Adipocyte (in vitro differentiated cells): Measurements from ENCODE around the gene E2F6.

Experiments
- DNase-seq: peaks from one replicate; pipeline ENCODE4 v3.0.0-alpha.2; 2015; ENCODE audit warnings: low read depth
- H3K27me3 ChIP-seq: replicated peaks from 2 replicates; pipeline ENCODE4 v1.7.0; 2013; ENCODE audit warnings: mild to moderate bottlenecking, low read length, moderate library complexity; ENCODE audit not compliant: control insufficient read depth, insufficient read depth
- H3K36me3 ChIP-seq: 2 replicates; pipeline ENCODE4 v1.7.0; 2013; ENCODE audit warnings: low read length, mild to moderate bottlenecking, moderate library complexity; ENCODE audit not compliant: control insufficient read depth, insufficient read depth, severe bottlenecking
- H3K4me1 ChIP-seq: 2 replicates; pipeline ENCODE4 v1.7.0; 2013; ENCODE audit warnings: mild to moderate bottlenecking, low read length, moderate library complexity; ENCODE audit not compliant: control insufficient read depth, insufficient read depth
- H3K4me3 ChIP-seq: 2 replicates; pipeline ENCODE4 v1.7.0; 2013; ENCODE audit warnings: mild to moderate bottlenecking, low read length, moderate library complexity
- H3K9ac ChIP-seq: 2 replicates; pipeline ENCODE4 v1.7.0; 2013; ENCODE audit warnings: mild to moderate bottlenecking, low read length, moderate library complexity
- H3K9me3 ChIP-seq: 2 replicates; pipeline ENCODE4 v1.7.0; 2013; ENCODE audit warnings: mild to moderate bottlenecking, low read length, moderate library complexity; ENCODE audit not compliant: control insufficient read depth

E2F6 gene, protein sequence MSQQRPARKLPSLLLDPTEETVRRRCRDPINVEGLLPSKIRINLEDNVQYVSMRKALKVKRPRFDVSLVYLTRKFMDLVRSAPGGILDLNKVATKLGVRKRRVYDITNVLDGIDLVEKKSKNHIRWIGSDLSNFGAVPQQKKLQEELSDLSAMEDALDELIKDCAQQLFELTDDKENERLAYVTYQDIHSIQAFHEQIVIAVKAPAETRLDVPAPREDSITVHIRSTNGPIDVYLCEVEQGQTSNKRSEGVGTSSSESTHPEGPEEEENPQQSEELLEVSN

DNA sequence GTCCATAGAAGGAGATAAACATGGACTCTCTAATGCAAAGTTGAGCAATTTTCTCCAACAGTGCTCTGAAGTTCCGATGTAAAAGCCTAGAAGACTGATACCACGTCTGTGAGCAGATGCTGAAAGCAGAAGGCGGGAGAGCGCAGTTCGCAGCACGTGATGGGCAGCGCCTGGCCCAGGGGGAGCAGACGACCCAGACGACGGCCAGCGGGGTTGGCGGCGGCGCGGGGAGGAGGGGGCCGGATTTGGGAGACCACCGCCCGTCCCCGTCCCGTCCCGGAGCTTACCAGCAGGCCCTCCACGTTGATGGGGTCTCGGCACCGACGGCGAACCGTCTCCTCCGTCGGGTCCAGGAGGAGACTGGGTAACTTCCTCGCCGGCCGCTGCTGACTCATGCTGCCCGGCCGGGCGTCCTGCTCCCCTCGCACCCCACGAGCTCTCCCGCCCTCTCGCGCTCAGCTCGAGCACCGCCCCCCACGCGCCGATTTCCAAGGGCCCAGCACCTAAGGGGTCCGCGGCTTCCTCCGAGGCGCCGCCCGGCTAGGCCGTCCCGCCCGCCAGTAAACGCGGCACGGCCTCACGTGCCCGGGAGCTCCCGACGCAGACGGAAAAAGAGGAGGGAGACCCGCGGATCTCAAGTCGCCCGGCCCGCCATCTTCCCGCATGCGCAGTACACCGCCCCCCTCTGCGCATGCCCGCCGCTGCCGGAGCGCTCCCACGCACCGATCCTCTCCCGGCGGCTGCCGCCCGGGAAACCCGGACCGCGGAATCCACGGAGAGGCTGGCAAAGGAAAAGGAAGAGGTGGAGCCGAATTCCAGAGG lies at the start of gene E2F6:
Gene E2F6, minus strand, starts transcription at position 677 of the 822 bp plus-strand sequence. Its CDS starts 282 bp downstream, at position 395.
- Histone ChIP-seq H3K4me1 (peaks cover 25% of the 10 kb centered on the region), H3K4me3 (peak within 1 kb of the TSS; percentile 94), H3K9me3 (no peaks in the 10 kb centered on the region), H3K36me3 (peaks cover 16% of the 10 kb centered on the region), H3K27me3 (no peaks in the 10 kb centered on the region), H3K9ac (peak within 1 kb of the TSS; percentile 87)
- peak; percentile 95 for DNase-seq

DNA sequence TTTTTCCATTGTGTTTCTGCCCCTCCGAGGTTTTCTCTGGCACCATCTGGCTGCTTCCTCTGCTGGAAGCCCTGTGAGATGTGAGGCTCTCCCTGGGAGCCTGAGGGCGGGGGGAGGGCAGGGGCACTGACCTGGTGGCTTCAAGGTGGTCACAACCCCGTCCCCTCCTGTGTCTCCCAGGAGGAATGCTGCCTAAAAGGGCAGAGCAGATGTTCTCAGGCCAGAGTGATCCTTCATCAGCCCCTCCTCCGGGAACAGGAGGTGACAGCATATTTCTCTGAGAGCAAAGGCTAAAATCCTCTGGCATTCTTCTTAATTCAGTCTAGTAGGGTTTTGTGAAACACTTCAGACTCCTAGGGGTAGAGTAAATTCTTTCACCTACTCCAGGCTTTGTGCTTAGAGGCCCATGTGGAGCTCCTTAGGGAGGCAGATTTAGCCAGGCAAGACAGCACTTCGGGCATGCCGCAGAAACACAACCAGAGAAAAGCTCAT lies 49.6 kb upstream of the E2F6 start:
- DNase-seq = no peak
- Histone ChIP-seq H3K36me3 (no peaks in the 10 kb centered on the region), H3K4me3 (no peak overlapping the region), H3K4me1 (no peaks in the 10 kb centered on the region), H3K27me3 (peaks cover 47% of the 10 kb centered on the region), H3K9ac (no peak overlapping the region), H3K9me3 (no peaks in the 10 kb centered on the region)

DNA sequence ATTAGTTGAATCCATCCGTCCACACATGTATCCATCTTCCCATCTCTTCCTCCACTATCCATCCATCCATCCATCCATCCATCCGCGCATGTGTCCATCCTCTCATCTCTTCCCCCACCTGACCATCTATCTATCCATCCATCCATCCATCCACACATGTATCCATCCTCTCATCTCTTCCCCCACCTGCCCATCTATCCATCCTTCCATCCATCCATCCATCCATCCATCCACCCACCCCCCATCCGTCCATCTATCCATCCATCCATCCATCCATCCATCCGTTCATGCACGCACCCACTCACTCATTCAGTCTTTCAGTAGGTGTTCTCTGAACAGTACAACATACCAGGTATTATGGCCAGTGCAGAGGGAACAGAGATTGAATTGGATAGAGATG lies 48.9 kb upstream of the E2F6 start:
- no peaks in the 10 kb centered on the region for H3K4me1 ChIP-seq
- no peak overlapping the region for H3K9ac ChIP-seq
- H3K4me3 ChIP-seq = no peak overlapping the region
- H3K9me3 ChIP-seq = no peaks in the 10 kb centered on the region
- no peaks in the 10 kb centered on the region for H3K36me3 ChIP-seq
- peaks cover 47% of the 10 kb centered on the region for H3K27me3 ChIP-seq
- no peak for DNase-seq

DNA sequence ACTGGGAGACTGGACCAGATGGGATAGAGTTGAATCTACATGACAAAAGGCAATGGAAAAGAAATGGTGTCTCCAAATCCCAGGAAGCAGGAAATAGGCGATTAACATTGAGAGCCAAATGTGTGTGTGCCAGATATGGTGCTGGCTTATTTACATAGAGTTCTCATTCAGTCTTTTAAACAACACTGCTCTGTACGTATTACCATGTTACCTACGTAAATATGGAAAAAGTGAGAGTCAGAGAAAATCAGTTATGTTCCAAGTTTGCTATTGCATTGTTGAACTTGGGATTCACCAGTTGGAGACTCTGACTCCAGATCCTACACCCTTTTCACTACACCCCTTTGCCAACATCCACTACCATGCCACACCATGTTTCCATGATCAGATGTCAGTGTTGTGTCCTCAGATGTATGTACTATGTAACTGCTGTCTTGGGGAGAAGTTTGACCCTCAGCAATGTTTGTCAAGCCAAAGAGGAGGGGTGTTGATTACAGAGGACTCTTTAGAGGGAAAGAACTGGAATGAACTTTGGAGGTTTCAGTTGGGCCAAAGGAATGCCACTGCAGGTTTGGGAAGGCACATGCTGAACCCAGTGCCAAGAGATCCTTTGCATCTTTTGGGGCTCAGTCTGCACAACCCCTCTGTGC lies 48.2 kb upstream of the E2F6 start:
- no peak for DNase-seq
- Histone ChIP-seq H3K36me3 (no peaks in the 10 kb centered on the region), H3K4me1 (no peaks in the 10 kb centered on the region), H3K4me3 (no peak overlapping the region), H3K9me3 (no peaks in the 10 kb centered on the region), H3K9ac (no peak overlapping the region), H3K27me3 (peaks cover 53% of the 10 kb centered on the region)

DNA sequence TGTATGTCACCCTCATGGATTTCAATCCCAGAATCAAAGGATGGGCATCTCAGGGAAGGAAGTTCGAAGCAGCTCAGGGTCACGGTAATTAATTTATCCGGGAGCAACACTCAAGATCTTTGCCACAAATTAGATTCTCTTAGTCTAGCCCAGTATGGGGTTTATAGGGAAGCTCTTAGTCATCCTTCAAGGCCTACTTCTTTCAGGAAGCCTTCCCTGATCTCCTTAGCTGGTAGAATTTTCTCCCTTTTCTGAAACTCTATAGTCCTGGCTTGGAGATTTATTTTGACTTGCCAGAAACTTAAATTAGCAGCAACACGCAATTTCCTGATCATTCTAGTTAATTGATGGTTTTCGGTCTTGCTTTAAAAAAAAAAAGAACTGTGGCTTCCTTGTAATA lies 47.4 kb upstream of the E2F6 start:
- Histone ChIP-seq H3K9me3 (no peaks in the 10 kb centered on the region), H3K27me3 (peaks cover 53% of the 10 kb centered on the region), H3K9ac (no peak overlapping the region), H3K4me1 (no peaks in the 10 kb centered on the region), H3K36me3 (no peaks in the 10 kb centered on the region), H3K4me3 (no peak overlapping the region)
- no peak for DNase-seq

DNA sequence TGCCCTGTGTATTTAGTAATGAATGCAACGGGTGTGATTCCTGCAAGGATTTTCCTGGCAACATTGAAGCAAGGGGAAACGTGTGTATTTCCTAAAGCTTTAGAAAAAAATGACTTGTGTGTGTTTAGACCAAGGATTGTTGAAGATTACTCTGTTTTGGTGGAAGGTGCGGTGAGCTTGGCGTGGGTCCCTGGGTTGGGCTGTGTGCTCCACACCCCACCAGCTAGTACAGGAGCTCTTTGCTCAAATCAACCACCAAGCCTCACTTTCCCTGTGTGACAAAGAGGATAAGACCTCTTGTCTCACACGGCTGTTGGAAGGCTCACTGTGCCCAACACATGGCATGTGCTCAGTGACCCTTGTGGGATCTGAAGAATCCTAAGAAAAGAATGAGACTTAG lies 46.5 kb upstream of the E2F6 start:
- DNase-seq = no peak
- H3K27me3 ChIP-seq = peaks cover 53% of the 10 kb centered on the region
- no peaks in the 10 kb centered on the region for H3K4me1 ChIP-seq

DNA sequence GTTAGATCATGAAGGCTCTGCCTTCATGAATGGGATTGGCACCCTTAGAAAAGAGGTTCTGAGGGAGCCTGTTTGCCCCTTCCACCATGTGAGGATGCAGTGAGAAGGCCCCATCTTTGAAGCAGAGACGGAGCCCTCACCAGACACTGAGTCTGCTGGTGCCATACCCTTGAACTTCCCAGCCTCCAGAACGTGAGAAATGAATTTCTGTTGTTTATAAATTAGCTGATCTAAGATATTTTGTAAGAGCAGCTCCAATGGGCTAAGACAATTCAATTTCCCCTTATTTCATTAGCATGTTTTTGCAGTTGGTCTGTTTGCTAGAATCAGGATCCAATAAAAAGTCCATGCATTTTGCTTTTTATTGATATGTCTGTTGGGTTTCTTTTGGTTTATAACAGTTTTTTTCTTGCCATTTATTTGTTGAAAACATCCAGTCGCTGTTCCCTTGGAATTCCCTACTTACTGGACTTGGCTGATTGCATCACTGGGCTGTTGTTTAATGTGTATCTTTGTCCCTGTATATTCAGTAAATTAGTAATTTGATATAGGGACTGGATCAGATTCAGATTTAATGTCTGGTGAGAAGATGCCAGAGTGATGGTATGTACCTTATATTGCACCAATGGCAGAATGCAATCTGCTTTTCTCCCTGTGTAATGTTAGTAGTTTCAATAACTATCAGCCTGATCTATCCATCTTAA lies 43.8 kb upstream of the E2F6 start:
- Histone ChIP-seq H3K4me3 (no peak overlapping the region), H3K4me1 (no peaks in the 10 kb centered on the region), H3K9ac (no peak overlapping the region), H3K9me3 (no peaks in the 10 kb centered on the region), H3K36me3 (no peaks in the 10 kb centered on the region), H3K27me3 (peaks cover 31% of the 10 kb centered on the region)
- DNase-seq = no peak

More for the DNA sequence above, 46.5 kb upstream of the E2F6 start:
- no peak overlapping the region for H3K4me3 ChIP-seq
- no peaks in the 10 kb centered on the region for H3K36me3 ChIP-seq
- H3K9ac ChIP-seq = no peak overlapping the region
- no peaks in the 10 kb centered on the region for H3K9me3 ChIP-seq

DNA sequence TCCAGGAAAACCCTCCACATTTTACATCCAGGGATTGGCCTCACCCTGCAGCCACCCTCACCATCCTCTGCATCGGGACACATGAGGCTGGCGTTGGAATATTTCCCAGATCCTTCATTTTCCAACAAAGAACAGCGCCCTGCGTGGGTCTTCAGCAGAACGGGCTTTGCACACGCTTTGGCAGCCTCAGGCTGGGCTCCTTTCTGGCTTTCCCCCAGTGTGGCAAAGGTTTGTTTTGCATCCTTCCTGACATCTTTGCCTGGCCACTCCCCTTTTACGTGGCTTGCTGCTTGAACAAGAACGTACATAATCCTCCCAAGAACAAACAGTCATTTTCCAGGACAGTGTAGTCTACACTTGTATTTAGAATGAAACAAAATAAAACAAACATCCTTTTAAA lies 42.3 kb upstream of the E2F6 start:
- Histone ChIP-seq H3K4me3 (no peak overlapping the region), H3K4me1 (no peaks in the 10 kb centered on the region), H3K9me3 (peaks cover 2% of the 10 kb centered on the region), H3K27me3 (peaks cover 21% of the 10 kb centered on the region), H3K36me3 (no peaks in the 10 kb centered on the region), H3K9ac (no peak overlapping the region)
- DNase-seq = peak; percentile 3

DNA sequence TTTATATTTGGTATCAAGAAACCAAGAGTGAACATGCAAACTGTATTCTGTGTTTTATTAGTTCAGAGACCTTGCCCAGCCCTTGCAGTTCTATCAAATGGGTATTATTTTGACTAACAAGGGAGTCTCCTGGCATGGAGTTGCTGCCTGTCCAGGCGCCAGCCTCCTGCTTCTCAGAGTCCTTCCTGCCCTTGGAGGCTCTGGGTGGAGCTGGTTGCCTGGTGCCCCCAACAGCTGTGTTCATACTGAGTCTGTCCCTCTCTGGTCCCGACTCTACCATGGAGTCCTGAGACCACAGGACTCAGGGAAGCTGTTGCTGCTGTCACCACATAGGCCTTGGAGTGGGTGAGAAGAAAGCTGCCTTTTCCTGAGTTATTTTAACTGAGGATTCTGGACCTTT lies 41.6 kb upstream of the E2F6 start:
- no peak overlapping the region for H3K4me3 ChIP-seq
- no peaks in the 10 kb centered on the region for H3K4me1 ChIP-seq
- H3K9ac ChIP-seq = no peak overlapping the region
- peaks cover 14% of the 10 kb centered on the region for H3K27me3 ChIP-seq
- peaks cover 7% of the 10 kb centered on the region for H3K9me3 ChIP-seq
- no peak for DNase-seq
- no peaks in the 10 kb centered on the region for H3K36me3 ChIP-seq

DNA sequence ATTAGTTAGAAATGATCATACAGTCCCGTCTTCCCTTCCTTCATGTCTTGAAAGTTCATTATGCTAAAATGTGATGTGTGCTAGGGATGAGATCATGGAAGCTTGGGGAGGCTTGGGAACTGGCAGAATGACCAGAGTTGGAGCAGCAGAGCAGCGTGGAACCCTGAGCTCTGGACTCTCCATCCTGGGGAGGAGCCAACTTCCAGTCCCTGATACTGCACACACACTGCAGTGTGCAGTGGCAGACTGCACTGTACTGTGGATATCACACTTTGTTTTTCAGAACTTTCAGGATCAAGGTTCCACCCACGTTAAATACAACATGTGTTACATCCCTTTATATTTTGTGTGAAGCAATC lies 40.6 kb upstream of the E2F6 start:
- DNase-seq = no peak
- peaks cover 12% of the 10 kb centered on the region for H3K27me3 ChIP-seq
- no peak overlapping the region for H3K4me3 ChIP-seq
- H3K9ac ChIP-seq = no peak overlapping the region
- peaks cover 7% of the 10 kb centered on the region for H3K9me3 ChIP-seq
- no peaks in the 10 kb centered on the region for H3K36me3 ChIP-seq
- no peaks in the 10 kb centered on the region for H3K4me1 ChIP-seq
